Gastrocnemius medialis (tissue), 4 donors: ENCODE results near the gene CRYBB3. TPM values are rescaled to one million over a fixed set of nuclear protein-coding genes. Genes with fewer than 3 reads are reported as not detected.
"Not testable (repeated sequence)": the region's sequence is repeated elsewhere in the genome, so short reads cannot be mapped to it uniquely, and the experiment has no call there.

Experiments used
- ATAC-seq, 2 donors: fragments of 150-250 bp; one replicate each; pipeline ENCODE4 v1.9.1; 2016
- DNase-seq, 2 donors: peaks; one replicate each; pipeline ENCODE4 v3.0.0-alpha.2; 2019
- H3K27ac ChIP-seq, 4 donors: fragments of 200-600 bp; sonication (generic); 1 replicate in 1 of 4; 2 replicates in 3 of 4; pipeline ENCODE4 v1.5.1; 2016 to 2018; ENCODE audit warnings: mild to moderate bottlenecking in 2 of 4, moderate library complexity in 1 of 4
- H3K27me3 ChIP-seq, 3 donors: fragments of 200-600 bp; sonication (generic) in 2 of 3; 1 replicate in 1 of 3; 2 replicates in 2 of 3; pipeline versions ENCODE4 v1.5.1 to v1.6.0; 2016 to 2019; ENCODE audit warnings: mild to moderate bottlenecking in 1 of 3, moderate library complexity in 1 of 3
- H3K36me3 ChIP-seq, 2 donors: fragments of 200-600 bp; sonication (generic) in 1 of 2; one replicate each; pipeline ENCODE4 v1.5.1; 2017 to 2018
- H3K4me1 ChIP-seq, 2 donors: fragments of 200-600 bp; sonication (generic) in 1 of 2; one replicate each; pipeline ENCODE4 v1.5.1; 2016 to 2017; ENCODE audit warnings: mild to moderate bottlenecking in 2 of 2
- H3K4me3 ChIP-seq, 4 donors: fragments of 200-600 bp; sonication (generic) in 3 of 4; 1 replicate in 1 of 4; 2 replicates in 3 of 4; pipeline ENCODE4 v1.5.1; 2016 to 2019; ENCODE audit warnings: mild to moderate bottlenecking in 2 of 4
- H3K9me3 ChIP-seq, 3 donors: fragments of 200-600 bp; sonication (generic) in 2 of 3; 1 replicate in 1 of 3; 2 replicates in 2 of 3; pipeline ENCODE4 v1.5.1; 2016 to 2019
- CTCF ChIP-seq, 5 experiments: fragments of 450-650 bp in 3 of 5; fragments of 200-600 bp in 2 of 5; sonication (generic) in 2 of 5; IDR thresholded peaks in 4 of 5; conservative IDR thresholded peaks in 1 of 5; 1 replicate in 4 of 5; 2 replicates in 1 of 5; pipeline ENCODE4 v1.5.1; 2016 to 2019; ENCODE audit warnings: antibody characterized with exemption in 5 of 5, mild to moderate bottlenecking in 3 of 5, moderate library complexity in 3 of 5
- POLR2A ChIP-seq, 2 donors: fragments of 450-650 bp; IDR thresholded peaks; one replicate each; pipeline ENCODE4 v1.6.1; 2017; ENCODE audit warnings: antibody characterized with exemption in 2 of 2, mild to moderate bottlenecking in 2 of 2, moderate library complexity in 2 of 2
- in situ Hi-C, 4 donors: fragments of 200-750 bp; cut with MboI; loops; one replicate each; pipeline versions ENCODE4 v1.15.0 to v1.8.0; 2017; ENCODE audit warnings: low sequenced_read_pairs in 4 of 4
- intact Hi-C: fragments of 100-400 bp; cut with DNase I; formaldehyde crosslinking; loops from one replicate; pipeline ENCODE4 v1.15.1; 2023; ENCODE audit warnings: low total_unique reads
- total RNA-seq, 4 donors: library from RNA; depleted of rRNA; stranded (reverse); fragments of >200 nt; gene quantifications; one replicate each; pipeline versions ENCODE4 v1.1.0 to v1.2.3, GENCODE V29; 2016

CRYBB3 gene
- total RNA-seq, 4 donors from 2014 or later, result not detected

GRCh38 chr22:25223269-25223850 is 23.7 kb downstream of the CRYBB3 start:
- Histone ChIP-seq H3K27me3 (peaks cover 0 to 2% (median 0%) of the 10 kb centered on the region in 3 donors), H3K4me3 (no peak overlapping the region), H3K27ac (no peak overlapping the region), H3K36me3 (no peaks in the 10 kb centered on the region), H3K4me1 (no peaks in the 10 kb centered on the region), H3K9me3 (no peaks in the 10 kb centered on the region)
- TF ChIP-seq CTCF (IDR thresholded peaks at IDR 0.05 in 4 of 5, conservative IDR thresholded peaks at IDR 0.05 in 1 of 5), result no peak
- no peak for TF ChIP-seq POLR2A (IDR thresholded peaks at IDR 0.05)
- DNase-seq (no peak), ATAC-seq (no peak)
- in situ Hi-C loops, result no loop called here
- intact Hi-C loops, result no loop called here

GRCh38 chr22:25228822-25229221 is 29.2 kb downstream of the CRYBB3 start:
- intact Hi-C loops, result no loop called here
- in situ Hi-C loops, result no loop called here
- H3K4me3 ChIP-seq, result no peak overlapping the region
- no peaks in the 10 kb centered on the region for H3K9me3 ChIP-seq
- TF ChIP-seq CTCF (IDR thresholded peaks at IDR 0.05 in 4 of 5, conservative IDR thresholded peaks at IDR 0.05 in 1 of 5) (no peak), POLR2A (IDR thresholded peaks at IDR 0.05) (no peak)
- H3K27ac ChIP-seq, result no peak overlapping the region
- no peaks in the 10 kb centered on the region for H3K36me3 ChIP-seq
- peaks cover 0 to 10% (median 6%) of the 10 kb centered on the region in 3 donors for H3K27me3 ChIP-seq
- ATAC-seq (no peak), DNase-seq (no peak)
- H3K4me1 ChIP-seq, result no peaks in the 10 kb centered on the region

GRCh38 chr22:25230760-25231159 is 31.1 kb downstream of the CRYBB3 start:
- H3K4me1 ChIP-seq, H3K4me3 ChIP-seq, DNase-seq, ATAC-seq, in situ Hi-C loops, intact Hi-C loops, H3K27ac ChIP-seq, H3K9me3 ChIP-seq, H3K36me3 ChIP-seq: not testable (repeated sequence)
- peaks cover 0 to 10% (median 10%) of the 10 kb centered on the region in 3 donors for H3K27me3 ChIP-seq

GRCh38 chr22:25232301-25232700 is 32.6 kb downstream of the CRYBB3 start:
- Histone ChIP-seq H3K4me3 (no peak overlapping the region), H3K36me3 (no peaks in the 10 kb centered on the region), H3K9me3 (no peaks in the 10 kb centered on the region), H3K27me3 (peaks cover 4 to 15% (median 13%) of the 10 kb centered on the region in 3 donors), H3K27ac (no peak overlapping the region), H3K4me1 (no peaks in the 10 kb centered on the region)
- ATAC-seq, result no peak
- no peak for DNase-seq
- in situ Hi-C loops, result no loop called here
- TF ChIP-seq POLR2A (IDR thresholded peaks at IDR 0.05) (no peak), CTCF (IDR thresholded peaks at IDR 0.05 in 4 of 5, conservative IDR thresholded peaks at IDR 0.05 in 1 of 5) (no peak)
- intact Hi-C loops, result no loop called here

- peaks cover 4 to 17% (median 13%) of the 10 kb centered on the region in 3 donors for H3K27me3 ChIP-seq
- H3K27ac ChIP-seq, H3K4me1 ChIP-seq, intact Hi-C loops, H3K36me3 ChIP-seq, H3K9me3 ChIP-seq, DNase-seq, in situ Hi-C loops, ATAC-seq, H3K4me3 ChIP-seq: not testable (repeated sequence)
Observed at GRCh38 chr22:25233706-25234105, 34.0 kb downstream of the CRYBB3 start.
